OCI-LY1 (cell line): Measurements from ENCODE around the gene ISCA1.

Experiments
- H2AFZ ChIP-seq: fragments of 200-600 bp; sonication (generic), shearing (Covaris generic); 2 replicates; pipeline ENCODE4 v1.6.0; 2014; ENCODE audit warnings: antibody characterized with exemption, mild to moderate bottlenecking, low read length
- H3F3A ChIP-seq: fragments of 200-600 bp; sonication (generic), shearing (Covaris generic); 2 replicates; pipeline ENCODE4 v1.6.0; 2014; ENCODE audit warnings: mild to moderate bottlenecking, antibody characterized with exemption, low read length, moderate library complexity; ENCODE audit not compliant: insufficient read depth
- H3K27ac ChIP-seq: fragments of 200-600 bp; sonication (generic); 2 replicates; pipeline ENCODE4 v1.5.1; 2014; ENCODE audit warnings: low read length, mixed run types, mild to moderate bottlenecking, low read depth; ENCODE audit not compliant: poor library complexity, severe bottlenecking
- H3K27me3 ChIP-seq: fragments of 200-600 bp; sonication (generic); 2 replicates; pipeline ENCODE4 v1.6.0; 2014; ENCODE audit warnings: antibody characterized with exemption, mild to moderate bottlenecking, low read length, moderate library complexity; ENCODE audit not compliant: insufficient read depth
- H3K36me3 ChIP-seq: fragments of 200-600 bp; sonication (generic); 2 replicates; pipeline ENCODE4 v1.6.1; 2014; ENCODE audit warnings: mild to moderate bottlenecking, antibody characterized with exemption, low read length, moderate library complexity, mixed read lengths; ENCODE audit not compliant: insufficient read depth
- H3K4me1 ChIP-seq: fragments of 200-600 bp; sonication (generic); 2 replicates; pipeline ENCODE4 v1.5.1; 2014; ENCODE audit warnings: mild to moderate bottlenecking, low read length, moderate library complexity; ENCODE audit not compliant: insufficient read depth, severe bottlenecking
- H3K4me2 ChIP-seq: fragments of 200-600 bp; sonication (generic), shearing (Covaris generic); 2 replicates; pipeline ENCODE4 v1.6.1; 2014; ENCODE audit warnings: low read length
- H3K4me3 ChIP-seq: fragments of 200-600 bp; sonication (generic); 2 replicates; pipeline ENCODE4 v1.5.1; 2014; ENCODE audit warnings: low read length, low read depth, mild to moderate bottlenecking, mixed read lengths; ENCODE audit not compliant: poor library complexity, severe bottlenecking
- H3K79me2 ChIP-seq: fragments of 200-600 bp; shearing (Covaris generic); 2 replicates; pipeline ENCODE4 v1.6.1; 2016; ENCODE audit warnings: mixed run types, low read length, mixed read lengths; ENCODE audit not compliant: insufficient read depth
- H3K9ac ChIP-seq: fragments of 200-600 bp; sonication (generic), shearing (Covaris generic); 2 replicates; pipeline ENCODE4 v1.6.1; 2014; ENCODE audit warnings: mild to moderate bottlenecking, low read length, mixed read lengths
- H3K9me2 ChIP-seq: fragments of 200-600 bp; sonication (generic), shearing (Covaris generic); 2 replicates; pipeline ENCODE4 v1.6.1; 2014; ENCODE audit warnings: low read depth, mild to moderate bottlenecking, low read length, mixed read lengths
- H3K9me3 ChIP-seq: fragments of 200-600 bp; shearing (Covaris generic); 2 replicates; pipeline ENCODE4 v1.6.1; 2014; ENCODE audit warnings: low read length, mixed read lengths
- H4K20me1 ChIP-seq: fragments of 200-600 bp; sonication (generic), shearing (Covaris generic); 2 replicates; pipeline ENCODE4 v1.6.0; 2016; ENCODE audit warnings: mild to moderate bottlenecking, low read length; ENCODE audit not compliant: insufficient read depth
- CTCF ChIP-seq: fragments of 200-600 bp; sonication (generic), shearing (Covaris generic); IDR thresholded peaks from 2 replicates; pipeline ENCODE4 v1.5.1; 2017; ENCODE audit warnings: mild to moderate bottlenecking, antibody characterized with exemption, low read length, moderate library complexity, mixed read lengths
- EZH2 ChIP-seq: fragments of 200-600 bp; sonication (generic), shearing (Covaris generic); IDR thresholded peaks from 2 replicates; pipeline ENCODE4 v1.8.0; 2017; ENCODE audit warnings: borderline replicate concordance, mixed run types, mild to moderate bottlenecking, antibody characterized with exemption, low read length, moderate library complexity, mixed read lengths

ISCA1 gene

DNA sequence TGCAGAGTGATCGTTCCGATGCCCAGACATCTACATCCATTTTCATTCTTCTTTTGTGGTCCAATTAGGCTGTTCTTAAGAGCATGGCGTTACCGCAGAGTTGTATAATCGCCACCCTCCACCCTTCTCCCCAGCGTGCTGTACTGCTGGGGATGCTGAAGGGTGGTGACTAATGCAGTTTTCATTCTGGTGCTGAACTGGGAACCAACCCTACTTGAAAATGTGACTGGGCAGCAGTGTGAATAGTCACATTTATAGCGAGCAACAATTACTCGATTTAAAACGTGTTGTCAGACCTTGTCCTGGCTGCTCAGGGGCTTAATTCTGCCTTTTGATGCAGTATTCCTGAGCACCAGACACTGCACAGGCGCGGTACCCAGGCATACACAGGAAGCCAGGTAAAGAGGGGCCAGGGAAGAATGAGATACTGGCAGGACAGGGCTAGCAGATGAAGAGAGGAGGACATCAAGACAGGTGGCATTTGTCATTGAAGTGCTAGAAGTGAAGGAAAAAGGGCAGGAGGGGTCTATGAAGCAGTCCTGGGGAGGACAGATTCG, 719 bp upstream of the ISCA1 start:
- peaks cover 17% of the 10 kb centered on the region; the same call in 1 of the 2 replicates for H3K36me3 ChIP-seq
- peak overlapping the region; percentile 76 for H3K9ac ChIP-seq
- peak overlapping the region; percentile 88 for H3K4me2 ChIP-seq
- no peaks in the 10 kb centered on the region for H3K9me2 ChIP-seq
- no peaks in the 10 kb centered on the region for H4K20me1 ChIP-seq
- H3K4me1 ChIP-seq, result peaks cover 62% of the 10 kb centered on the region
- H3K79me2 ChIP-seq, result peaks cover 35% of the 10 kb centered on the region
- no peaks in the 10 kb centered on the region for H3K9me3 ChIP-seq
- H3K27me3 ChIP-seq, result no peaks in the 10 kb centered on the region
- H2AFZ ChIP-seq, result no peak overlapping the region
- H3K27ac ChIP-seq, result peak overlapping the region; percentile 67
- no peaks in the 10 kb centered on the region for H3F3A ChIP-seq
- TF ChIP-seq CTCF, result no peak
- TF ChIP-seq EZH2, result no peak
- peak overlapping the region; percentile 79 for H3K4me3 ChIP-seq

- Histone ChIP-seq H3K36me3 (peaks cover 25% of the 10 kb centered on the region; the same call in 1 of the 2 replicates), H3K4me1 (peaks cover 52% of the 10 kb centered on the region), H3K27me3 (no peaks in the 10 kb centered on the region), H3K4me3 (peak overlapping the region; percentile 79), H2AFZ (no peak overlapping the region), H3K9me2 (no peaks in the 10 kb centered on the region), H3K9ac (peak overlapping the region; percentile 76), H3K4me2 (peak overlapping the region; percentile 88), H3F3A (no peaks in the 10 kb centered on the region), H4K20me1 (no peaks in the 10 kb centered on the region), H3K9me3 (no peaks in the 10 kb centered on the region), H3K79me2 (peaks cover 48% of the 10 kb centered on the region), H3K27ac (peak overlapping the region; percentile 56)
- no peak for TF ChIP-seq CTCF
Measured at GRCh38 chr9:86281593-86282076, 703 bp downstream of the ISCA1 start.

GRCh38 chr9:86280580-86280979, 1.8 kb downstream of the ISCA1 start:
- peak overlapping the region; percentile 79 for H3K4me3 ChIP-seq
- no peaks in the 10 kb centered on the region for H3K27me3 ChIP-seq
- TF ChIP-seq CTCF, result no peak
- TF ChIP-seq EZH2, result no peak
- peaks cover 47% of the 10 kb centered on the region for H3K4me1 ChIP-seq
- no peaks in the 10 kb centered on the region for H3K9me3 ChIP-seq
- no peaks in the 10 kb centered on the region for H3K9me2 ChIP-seq
- no peak overlapping the region for H3K27ac ChIP-seq
- no peak overlapping the region for H2AFZ ChIP-seq
- H3K9ac ChIP-seq, result peak overlapping the region; percentile 76; the same call in 1 of the 2 replicates
- H3K36me3 ChIP-seq, result peaks cover 25% of the 10 kb centered on the region; the same call in 1 of the 2 replicates
- no peaks in the 10 kb centered on the region for H4K20me1 ChIP-seq
- H3K4me2 ChIP-seq, result peak overlapping the region; percentile 88
- peaks cover 55% of the 10 kb centered on the region for H3K79me2 ChIP-seq
- no peaks in the 10 kb centered on the region for H3F3A ChIP-seq
